Fibroblast of villous mesenchyme (primary cell): Measurements from ENCODE around the gene PTPRE. TPM values are rescaled to one million over a fixed set of nuclear protein-coding genes. Genes with fewer than 3 reads are reported as not detected.
A peak's percentile ranks its signal among the peaks of the same experiment; 100 is the strongest.

Experiments used
- DNase-seq: peaks from one replicate; pipeline ENCODE4 v3.0.0-alpha.2; 2010; ENCODE audit warnings: low read depth
- H3K4me3 ChIP-seq: 2 replicates; pipeline ENCODE4 v1.5.1; 2011; ENCODE audit warnings: low read depth, mild to moderate bottlenecking, low read length
- CTCF ChIP-seq: IDR thresholded peaks from 2 replicates; pipeline ENCODE4 v1.5.1; 2012; ENCODE audit warnings: low read depth, mild to moderate bottlenecking, low read length; ENCODE audit not compliant: insufficient read depth
- total RNA-seq: library from RNA; depleted of rRNA; stranded (reverse); fragments of >200 nt; gene quantifications from 2 replicates; pipeline ENCODE4 v1.2.3, GENCODE V29; 2012

Gene PTPRE
- total RNA-seq, 1 donor, result 11.2 TPM

- no peak for TF ChIP-seq CTCF
- H3K4me3 ChIP-seq, result no peak overlapping the region
- no peak for DNase-seq
These were observed 216.0 kb downstream of the PTPRE start for GRCh38 chr10:128122931-128123330.

- DNase-seq, result no peak
- TF ChIP-seq CTCF, result no peak
- peak overlapping the region; percentile 76 for H3K4me3 ChIP-seq
These were observed 216.9 kb downstream of the PTPRE start for GRCh38 chr10:128123846-128124245.

GRCh38 chr10:128124813-128125403, 218.0 kb downstream of the PTPRE start:
- peak overlapping the region; percentile 76 for H3K4me3 ChIP-seq
- DNase-seq, result no peak
- TF ChIP-seq CTCF, result no peak

- no peak for DNase-seq
- no peak for TF ChIP-seq CTCF
- peak overlapping the region; percentile 76 for H3K4me3 ChIP-seq
These were observed 218.6 kb downstream of the PTPRE start for GRCh38 chr10:128125416-128125943.

GRCh38 chr10:128125944-128126764, 219.3 kb downstream of the PTPRE start, which contains the start of gene MKI67:
Gene MKI67, minus strand, starts transcription at chr10:128126423. Its CDS starts 756 bp downstream, at chr10:128125667.
- TF ChIP-seq CTCF, result no peak
- H3K4me3 ChIP-seq, result peak within 1 kb of the TSS; percentile 76
- DNase-seq, result peak; percentile 88

- TF ChIP-seq CTCF, result no peak
- no peak overlapping the region for H3K4me3 ChIP-seq
- DNase-seq, result no peak
These were observed 221.7 kb downstream of the PTPRE start for GRCh38 chr10:128128582-128128981.
